ENCODE data around the gene CTBP2.

- TF ChIP-seq, protein P1, sequence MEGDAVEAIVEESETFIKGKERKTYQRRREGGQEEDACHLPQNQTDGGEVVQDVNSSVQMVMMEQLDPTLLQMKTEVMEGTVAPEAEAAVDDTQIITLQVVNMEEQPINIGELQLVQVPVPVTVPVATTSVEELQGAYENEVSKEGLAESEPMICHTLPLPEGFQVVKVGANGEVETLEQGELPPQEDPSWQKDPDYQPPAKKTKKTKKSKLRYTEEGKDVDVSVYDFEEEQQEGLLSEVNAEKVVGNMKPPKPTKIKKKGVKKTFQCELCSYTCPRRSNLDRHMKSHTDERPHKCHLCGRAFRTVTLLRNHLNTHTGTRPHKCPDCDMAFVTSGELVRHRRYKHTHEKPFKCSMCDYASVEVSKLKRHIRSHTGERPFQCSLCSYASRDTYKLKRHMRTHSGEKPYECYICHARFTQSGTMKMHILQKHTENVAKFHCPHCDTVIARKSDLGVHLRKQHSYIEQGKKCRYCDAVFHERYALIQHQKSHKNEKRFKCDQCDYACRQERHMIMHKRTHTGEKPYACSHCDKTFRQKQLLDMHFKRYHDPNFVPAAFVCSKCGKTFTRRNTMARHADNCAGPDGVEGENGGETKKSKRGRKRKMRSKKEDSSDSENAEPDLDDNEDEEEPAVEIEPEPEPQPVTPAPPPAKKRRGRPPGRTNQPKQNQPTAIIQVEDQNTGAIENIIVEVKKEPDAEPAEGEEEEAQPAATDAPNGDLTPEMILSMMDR (IDR thresholded peaks at IDR 0.05): no peak
- TF ChIP-seq POLR2A (IDR thresholded peaks at IDR 0.05): no peak
Observed at GRCh38 chr10:125016123-125016522, 144.2 kb downstream of the CTBP2 start.

All from breast epithelium (tissue), 3 donors.